Measurements from ENCODE around the gene LILRA2. TPM values are rescaled to one million over a fixed set of nuclear protein-coding genes. Genes with fewer than 3 reads are reported as not detected.
"Not testable (repeated sequence)": the region's sequence is repeated elsewhere in the genome, so short reads cannot be mapped to it uniquely, and the experiment has no call there.

The LILRA2 gene
- not detected in 2 replicates for total RNA-seq
- polyA plus RNA-seq (2012), result not detected

DNA sequence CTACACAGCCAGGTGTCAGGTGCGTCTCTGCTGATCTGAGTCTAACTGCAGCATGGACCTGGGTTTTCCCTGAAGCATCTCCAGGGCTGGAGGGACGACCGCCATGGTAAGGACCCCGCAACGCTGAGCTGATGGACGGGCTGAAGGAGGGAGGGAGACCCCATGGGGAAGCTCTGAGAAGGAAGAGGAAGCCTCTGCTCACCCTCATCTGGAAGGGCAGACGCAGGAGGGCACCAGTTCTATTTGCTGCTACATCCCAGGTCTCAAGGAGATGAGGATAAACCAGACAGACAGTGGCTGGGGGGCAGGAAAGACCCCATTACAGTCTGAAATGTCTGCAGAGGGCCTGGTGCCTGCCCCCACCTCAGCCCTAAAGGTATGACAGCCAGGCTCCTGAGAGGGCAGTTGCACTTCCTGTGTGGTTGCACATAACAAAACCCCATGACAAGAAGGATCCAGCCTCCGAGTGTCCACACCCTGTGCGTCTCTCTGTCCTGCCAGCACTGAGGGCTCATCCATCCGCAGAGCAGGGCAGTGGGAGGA lies at the start of gene LILRA2:
LILRA2 (plus strand) TSS at position 461 of the 543 bp plus-strand sequence. CDS start 89 bp downstream, outside the sequence.
- no peak for DNase-seq (ENCODE audit: low read depth)

- DNase-seq (ENCODE audit: low read depth), result no peak
Measured at GRCh38 chr19:54525636-54526035, 48.0 kb upstream of the LILRA2 start.

DNA sequence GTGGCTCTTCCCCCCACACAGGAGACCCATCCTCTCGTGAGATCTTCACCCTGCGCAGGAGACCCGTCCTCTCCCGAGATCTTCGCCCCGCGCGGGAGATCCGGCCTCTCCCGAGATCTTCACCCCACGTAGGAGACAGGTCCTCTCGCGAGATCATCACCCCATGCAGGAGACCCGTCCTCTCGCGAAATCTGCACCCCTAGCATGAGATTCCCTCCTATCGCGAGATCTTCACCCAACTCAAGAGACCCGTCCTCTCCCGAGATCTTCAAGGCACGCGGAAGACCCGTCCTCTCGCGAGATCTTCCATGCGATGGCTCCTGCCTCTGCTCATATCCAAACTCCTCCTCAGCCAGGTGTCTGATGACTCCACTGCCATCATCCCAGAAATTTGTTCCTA lies 46.6 kb upstream of the LILRA2 start:
- no peak for DNase-seq (ENCODE audit: low read depth)

DNA sequence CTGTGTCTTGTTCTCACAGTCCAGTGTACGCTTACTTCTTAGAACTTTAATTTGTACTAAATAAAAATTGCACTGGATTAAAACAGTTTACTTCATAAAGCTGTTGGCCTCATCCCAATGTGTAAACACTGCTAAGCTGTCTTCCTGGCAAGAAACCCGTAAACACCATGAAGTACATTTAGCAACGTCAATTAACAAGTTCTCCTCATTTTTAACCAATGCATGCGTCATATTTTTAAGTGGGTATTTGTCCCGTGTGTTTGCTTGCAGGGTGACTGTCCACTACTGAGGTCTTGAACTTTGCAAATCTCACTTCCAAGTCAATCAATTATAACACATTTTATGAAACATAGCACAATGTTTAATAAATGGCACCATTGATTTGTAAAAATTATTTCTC lies 42.7 kb upstream of the LILRA2 start:
- DNase-seq (ENCODE audit: low read depth), result no peak

GRCh38 chr19:54532528-54532927 lies 41.1 kb upstream of the LILRA2 start:
- no peak for DNase-seq (ENCODE audit: low read depth)

DNA sequence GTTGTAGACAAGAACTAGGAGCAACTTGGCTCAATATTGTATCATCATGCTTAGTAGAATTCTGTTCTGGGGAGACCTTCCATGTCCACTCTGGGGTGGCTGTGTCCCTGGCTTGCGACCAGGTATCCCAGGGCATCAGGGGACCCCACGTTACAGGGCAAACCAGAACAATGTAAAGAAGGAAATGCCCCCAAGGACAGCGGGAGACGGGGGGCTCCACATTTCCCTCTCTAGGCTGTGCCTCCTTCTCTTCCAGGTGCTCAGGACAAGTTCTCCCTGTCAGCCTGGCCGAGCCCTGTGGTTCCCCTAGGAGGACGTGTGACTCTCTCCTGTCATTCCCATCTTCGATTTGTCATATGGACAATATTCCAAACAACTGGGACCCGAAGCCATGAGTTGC lies 40.1 kb upstream of the LILRA2 start:
- no peak for DNase-seq (ENCODE audit: low read depth)

DNA sequence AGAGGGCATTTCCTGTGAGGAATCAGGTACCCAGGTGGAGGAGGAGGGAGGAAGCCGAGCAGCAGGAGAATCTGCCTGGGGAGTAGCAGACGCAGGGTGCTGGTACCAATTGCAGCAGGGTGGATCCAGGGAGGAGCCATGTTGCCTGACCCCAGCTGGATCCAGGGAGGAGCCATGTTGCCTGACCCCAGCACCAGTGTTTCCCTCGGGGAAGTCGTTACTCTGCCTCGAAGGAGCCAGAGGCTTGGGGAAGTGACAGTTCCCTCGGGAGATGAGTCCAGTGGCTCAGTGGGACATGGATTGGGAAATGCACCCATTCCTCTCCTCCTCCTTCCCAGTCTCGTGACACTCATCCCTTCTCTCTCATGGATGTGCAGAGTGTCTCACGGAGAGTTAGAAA lies 39.4 kb upstream of the LILRA2 start:
- no peak for DNase-seq (ENCODE audit: low read depth)

DNA sequence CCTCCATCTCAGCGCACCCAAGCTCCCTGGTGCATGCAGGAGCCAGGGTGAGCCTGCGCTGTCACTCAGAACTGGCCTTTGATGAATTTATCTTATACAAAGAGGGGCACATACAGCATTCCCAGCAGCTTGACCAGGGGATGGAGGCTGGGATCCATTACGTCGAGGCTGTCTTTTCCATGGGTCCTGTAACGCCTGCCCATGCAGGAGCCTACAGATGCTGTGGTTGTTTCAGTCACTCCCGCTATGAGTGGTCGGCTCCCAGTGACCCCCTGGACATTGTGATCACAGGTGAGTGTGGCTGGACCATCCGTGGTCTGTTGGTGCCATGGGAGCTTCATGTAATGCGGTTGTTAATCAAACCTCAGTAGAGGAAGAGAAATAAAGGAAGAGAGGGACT lies 38.0 kb upstream of the LILRA2 start:
- no peak for DNase-seq (ENCODE audit: low read depth)

DNA sequence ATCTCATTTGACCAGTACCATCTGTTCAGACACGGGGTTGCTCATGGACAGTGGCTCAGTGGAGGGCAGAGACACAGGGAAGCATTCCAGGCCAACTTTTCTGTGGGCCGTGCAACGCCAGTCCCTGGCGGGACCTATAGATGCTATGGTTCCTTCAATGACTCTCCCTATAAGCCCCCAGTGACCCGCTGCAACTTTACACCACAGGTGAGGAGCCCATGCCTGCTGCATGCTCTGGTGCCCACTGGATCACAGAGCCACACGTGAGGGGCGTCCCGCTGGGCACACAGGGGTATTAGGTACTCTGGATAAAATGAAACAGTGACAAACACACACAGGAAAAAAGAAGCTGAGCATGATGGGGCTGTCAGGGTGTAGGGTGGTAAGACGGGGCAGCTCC lies 36.6 kb upstream of the LILRA2 start:
- DNase-seq (ENCODE audit: low read depth), result no peak

- no peak for DNase-seq (ENCODE audit: low read depth)
Measured at GRCh38 chr19:54541712-54542111, 31.9 kb upstream of the LILRA2 start.

- DNase-seq (ENCODE audit: low read depth), result no peak
Measured at GRCh38 chr19:54548806-54549205, 24.8 kb upstream of the LILRA2 start.

DNA sequence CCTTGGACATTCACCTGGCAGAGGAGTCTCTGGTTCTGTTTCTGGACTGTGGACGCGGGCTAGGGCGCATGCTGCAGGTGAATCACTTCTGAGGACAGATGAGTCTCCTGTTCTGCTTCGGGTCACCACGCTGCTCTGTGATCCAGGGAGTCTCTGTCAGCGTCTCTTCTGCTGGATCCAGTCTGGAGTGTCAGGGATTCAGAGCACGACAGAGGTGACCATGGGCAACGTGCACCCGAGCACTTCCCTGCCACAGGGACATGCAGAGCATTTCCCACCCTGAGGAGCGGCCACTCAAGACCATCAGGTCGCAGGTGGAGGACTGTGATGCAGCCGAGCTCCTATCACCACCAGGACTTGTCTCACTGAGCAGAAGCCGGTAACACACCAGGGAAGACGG lies 24.4 kb upstream of the LILRA2 start:
- no peak for DNase-seq (ENCODE audit: low read depth)

DNA sequence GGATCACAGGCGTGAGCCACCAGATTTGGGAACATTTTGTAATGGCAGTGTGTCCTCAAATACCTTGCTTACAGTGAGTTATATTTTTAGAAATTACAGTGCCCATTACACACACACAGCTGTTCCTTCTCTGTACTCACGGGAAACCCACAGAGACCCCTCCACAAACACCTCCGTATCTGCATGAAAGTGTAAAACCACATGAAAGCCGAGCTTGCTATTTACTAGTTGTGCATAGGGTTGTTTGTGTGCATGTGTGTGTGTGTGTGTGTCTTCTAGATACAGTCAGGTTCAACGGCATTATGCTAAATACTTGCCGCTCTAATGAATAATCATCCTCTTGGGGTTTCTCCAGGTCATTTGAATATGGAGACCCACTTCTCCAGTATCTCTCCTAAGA lies 22.3 kb upstream of the LILRA2 start:
- DNase-seq (ENCODE audit: low read depth), result no peak

DNA sequence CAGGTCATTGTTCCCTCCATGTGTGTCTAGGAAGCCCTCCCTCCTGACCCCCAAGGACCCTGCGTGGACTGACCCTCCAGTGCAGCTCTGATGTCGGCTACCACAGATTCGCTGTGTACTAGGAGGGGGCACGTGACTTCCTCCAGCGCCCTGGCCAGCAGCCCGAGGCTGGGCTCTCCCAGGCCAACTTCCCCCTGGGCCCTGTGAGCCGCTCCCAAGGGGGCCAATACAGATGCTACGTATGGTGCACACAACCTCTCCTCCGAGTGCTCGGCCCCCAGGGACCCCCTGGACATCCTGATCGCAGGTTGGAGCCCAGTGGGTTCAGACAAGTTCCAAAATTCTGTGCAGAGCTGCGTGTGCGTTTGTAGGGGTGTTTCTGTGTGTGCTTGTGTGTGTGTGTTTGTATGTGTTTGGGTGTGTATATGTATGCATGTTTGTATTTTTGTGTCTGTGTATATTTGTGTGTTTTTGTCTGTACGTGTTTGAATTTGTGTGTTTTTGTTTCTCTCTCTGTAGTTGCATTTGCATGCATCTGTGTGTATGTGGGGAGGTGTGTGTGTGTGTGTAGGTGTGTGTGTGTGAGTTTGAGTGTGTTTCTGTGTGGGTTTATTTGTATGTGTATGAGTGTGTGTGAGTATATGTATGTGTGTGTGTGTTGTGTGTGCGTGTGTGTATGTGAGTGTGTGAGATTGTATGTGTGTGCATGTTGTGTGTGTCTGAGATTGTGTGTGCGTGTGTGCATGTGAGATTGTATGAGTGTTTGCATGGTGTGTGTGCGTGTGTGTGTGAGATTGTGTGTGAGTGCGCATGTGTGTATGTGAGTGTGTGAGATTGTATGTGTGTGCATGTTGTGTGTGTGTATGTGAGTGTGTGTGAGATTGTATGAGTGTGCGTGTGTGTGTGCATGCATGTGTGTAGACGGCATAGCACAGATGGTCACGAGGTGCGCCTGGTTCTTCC lies 21.4 kb upstream of the LILRA2 start:
- DNase-seq (ENCODE audit: low read depth), result no peak

DNA sequence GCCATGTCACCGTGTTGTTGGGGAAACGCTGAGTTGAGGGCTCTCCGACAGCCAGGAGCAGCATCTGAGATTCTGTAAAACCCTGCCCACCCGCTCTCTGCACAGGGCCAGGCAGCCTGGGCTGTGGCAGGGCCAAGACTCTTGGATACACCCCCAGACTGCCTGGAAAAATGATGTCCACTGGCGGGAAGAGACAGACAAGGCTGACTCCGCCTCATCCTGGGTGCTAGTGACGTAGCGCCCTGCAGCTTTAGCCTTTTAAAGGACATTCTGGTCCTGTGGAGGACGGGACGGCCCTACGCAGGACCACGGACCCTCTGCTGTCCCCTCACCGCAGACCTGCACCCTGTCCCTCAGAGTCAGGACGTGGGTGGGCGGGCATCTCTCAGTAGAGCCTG lies 20.7 kb upstream of the LILRA2 start:
- DNase-seq (ENCODE audit: low read depth), result no peak

- no peak for DNase-seq (ENCODE audit: low read depth)
Measured at GRCh38 chr19:54554006-54554405, 19.6 kb upstream of the LILRA2 start.

GRCh38 chr19:54554896-54555295 lies 18.7 kb upstream of the LILRA2 start:
- no peak for DNase-seq (ENCODE audit: low read depth)

DNA sequence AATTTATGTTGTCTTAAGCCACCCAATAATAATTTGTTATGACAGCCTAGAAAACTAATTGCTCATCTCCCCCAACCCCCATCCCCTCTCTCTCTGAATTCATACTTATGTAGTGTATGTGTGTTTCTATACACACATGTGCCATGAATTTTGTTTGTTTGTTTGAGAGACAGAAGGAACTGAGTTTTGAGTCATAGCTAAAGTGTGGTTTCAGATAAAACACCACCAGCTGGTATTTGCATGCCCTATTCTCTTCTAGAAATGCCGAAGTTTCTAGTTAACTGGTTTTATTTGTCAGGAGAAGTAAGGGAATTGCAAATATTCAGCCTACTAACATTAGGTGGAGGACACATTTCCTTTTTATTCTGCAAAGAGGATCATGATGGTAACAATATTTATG lies 17.4 kb upstream of the LILRA2 start:
- no peak for DNase-seq (ENCODE audit: low read depth)

DNA sequence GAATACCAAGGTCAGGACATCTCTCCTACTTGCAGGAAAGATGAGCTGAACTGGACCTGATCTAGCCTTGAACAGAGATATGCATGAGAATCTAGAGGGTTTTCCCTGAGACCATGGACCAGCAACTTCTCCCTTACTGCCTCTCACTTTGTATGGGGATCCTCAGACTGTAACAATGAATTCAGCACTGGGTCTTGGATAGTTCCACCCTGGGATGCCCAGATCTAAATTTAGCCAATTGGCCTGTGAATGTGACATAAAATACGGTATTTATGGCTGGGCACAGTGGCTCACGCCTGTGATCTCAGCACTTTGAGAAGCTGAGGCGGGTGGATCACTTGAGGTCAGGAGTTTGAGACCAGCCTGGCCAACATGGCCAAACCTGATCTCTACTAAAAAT lies 15.3 kb upstream of the LILRA2 start:
- peak; percentile 41 for DNase-seq (ENCODE audit: low read depth)

DNA sequence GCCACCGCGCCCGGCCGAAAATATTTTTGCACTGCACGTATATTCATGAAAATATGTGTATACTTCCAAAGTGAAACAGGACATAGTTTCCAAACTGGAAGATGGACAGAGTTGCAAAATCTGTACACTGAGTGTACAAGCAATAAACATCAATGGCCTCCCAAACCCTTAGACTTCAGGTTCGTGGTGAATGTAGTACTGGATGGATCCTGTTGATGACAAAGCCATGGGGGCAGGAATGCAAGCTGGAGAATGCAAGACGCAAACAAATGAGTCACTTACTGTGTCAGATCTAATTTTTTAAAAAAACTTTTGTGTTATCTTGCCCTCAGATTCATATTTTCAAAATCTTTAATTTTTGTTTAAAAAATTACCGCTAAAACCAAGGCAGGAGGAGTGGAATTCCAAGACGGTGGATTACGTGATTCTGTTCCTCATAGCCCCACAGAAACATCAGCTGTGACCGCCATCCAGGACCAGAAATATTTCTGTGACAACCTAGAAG lies 12.7 kb upstream of the LILRA2 start:
- DNase-seq (ENCODE audit: low read depth), result no peak

DNA sequence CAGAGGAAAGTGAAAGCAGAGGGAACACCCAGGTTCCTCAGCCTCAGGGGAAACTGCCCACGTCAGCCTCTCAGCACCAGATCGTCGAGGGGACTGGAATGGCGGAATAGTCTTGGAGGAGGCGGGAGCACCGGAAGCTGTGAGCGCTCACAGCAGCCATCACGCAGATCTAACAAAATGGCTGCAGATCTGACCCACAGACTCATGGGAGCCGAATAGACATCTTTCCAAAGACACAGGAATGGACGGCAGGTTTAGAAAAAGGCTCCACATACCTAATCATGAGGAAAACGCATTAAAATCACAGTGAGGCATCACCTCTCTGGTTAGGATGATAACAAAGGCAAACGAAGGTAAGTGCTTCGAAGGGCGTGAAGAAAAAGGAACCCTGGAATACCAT lies 11.8 kb upstream of the LILRA2 start:
- DNase-seq (ENCODE audit: low read depth), result no peak

DNA sequence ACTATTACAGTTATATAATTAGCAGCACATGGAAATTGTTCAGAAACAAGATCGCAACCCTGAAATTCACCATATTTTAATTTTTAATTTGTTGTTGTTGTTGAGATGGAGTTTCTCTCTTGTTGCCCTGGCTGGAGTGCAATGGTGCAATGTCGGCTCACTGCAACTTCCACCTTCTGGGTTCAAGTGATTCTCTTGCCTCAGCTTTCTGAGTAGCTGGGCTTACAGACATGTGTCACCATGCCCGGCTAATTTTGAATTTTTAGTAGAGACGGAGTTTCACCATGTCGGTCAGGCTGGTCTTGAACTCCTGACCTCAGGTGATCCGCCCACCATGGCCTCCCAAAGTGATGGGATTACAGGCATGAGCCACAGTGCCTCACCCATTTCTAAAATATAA lies 10.4 kb upstream of the LILRA2 start:
- not testable (repeated sequence) for DNase-seq (ENCODE audit: low read depth)

DNA sequence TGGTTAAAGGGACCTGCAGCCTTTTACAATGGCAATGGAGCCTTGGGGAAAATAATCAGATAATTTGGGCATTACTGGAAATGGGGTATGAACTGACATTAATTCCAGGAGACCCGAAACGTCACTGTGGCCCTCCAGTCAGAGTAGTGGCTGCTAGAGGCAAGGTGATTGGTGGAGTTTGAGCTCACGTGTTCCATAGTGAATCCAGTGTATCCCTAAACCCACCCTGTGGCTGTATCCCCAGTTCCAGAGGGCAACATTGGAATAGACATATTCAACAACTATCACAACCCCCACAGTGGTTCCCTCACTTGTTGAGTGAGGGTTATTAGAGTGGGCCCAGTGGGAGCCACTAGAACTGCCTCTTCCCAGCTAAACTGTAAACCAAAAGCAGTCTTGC lies 3.3 kb upstream of the LILRA2 start:
- no peak for DNase-seq (ENCODE audit: low read depth)

Data from myocyte (in vitro differentiated cells).